ENCODE results near the gene FOXO3. TPM values are rescaled to one million over a fixed set of nuclear protein-coding genes. Genes with fewer than 3 reads are reported as not detected.

FOXO3 gene
- total RNA-seq, 3 donors from 2014 or later: 52.4 to 60.4 (median 60.1) TPM

DNA sequence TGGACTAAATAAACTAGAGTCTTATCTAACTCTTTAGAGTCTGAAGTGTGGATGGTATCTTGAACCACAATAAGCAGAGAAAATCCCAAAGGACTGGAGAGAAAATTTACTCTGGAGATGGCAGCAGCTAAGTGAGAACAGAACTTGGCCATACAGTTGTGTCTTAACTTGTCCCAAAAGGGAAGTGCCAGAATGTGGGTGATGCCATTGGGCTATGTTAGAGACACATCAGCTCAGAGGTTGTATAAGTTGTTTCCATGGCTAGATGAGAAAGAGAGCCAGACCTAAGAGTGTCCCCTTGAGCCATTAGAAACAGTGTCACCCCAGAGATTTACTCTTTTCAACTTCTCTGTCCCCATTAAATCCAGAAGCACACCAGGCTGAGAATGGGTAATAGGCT is 36.2 kb downstream of the FOXO3 start:
- TF ChIP-seq, protein P1, sequence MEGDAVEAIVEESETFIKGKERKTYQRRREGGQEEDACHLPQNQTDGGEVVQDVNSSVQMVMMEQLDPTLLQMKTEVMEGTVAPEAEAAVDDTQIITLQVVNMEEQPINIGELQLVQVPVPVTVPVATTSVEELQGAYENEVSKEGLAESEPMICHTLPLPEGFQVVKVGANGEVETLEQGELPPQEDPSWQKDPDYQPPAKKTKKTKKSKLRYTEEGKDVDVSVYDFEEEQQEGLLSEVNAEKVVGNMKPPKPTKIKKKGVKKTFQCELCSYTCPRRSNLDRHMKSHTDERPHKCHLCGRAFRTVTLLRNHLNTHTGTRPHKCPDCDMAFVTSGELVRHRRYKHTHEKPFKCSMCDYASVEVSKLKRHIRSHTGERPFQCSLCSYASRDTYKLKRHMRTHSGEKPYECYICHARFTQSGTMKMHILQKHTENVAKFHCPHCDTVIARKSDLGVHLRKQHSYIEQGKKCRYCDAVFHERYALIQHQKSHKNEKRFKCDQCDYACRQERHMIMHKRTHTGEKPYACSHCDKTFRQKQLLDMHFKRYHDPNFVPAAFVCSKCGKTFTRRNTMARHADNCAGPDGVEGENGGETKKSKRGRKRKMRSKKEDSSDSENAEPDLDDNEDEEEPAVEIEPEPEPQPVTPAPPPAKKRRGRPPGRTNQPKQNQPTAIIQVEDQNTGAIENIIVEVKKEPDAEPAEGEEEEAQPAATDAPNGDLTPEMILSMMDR (IDR thresholded peaks at IDR 0.05): no peak
- Histone ChIP-seq H3K4me1 (ENCODE audit: low read depth) (peaks cover 21% of the 10 kb centered on the region), H3K9me3 (no peaks in the 10 kb centered on the region), H3K36me3 (ENCODE audit: low read depth) (no peaks in the 10 kb centered on the region), H3K4me3 (no peak overlapping the region)
- ATAC-seq: peak; percentile 18
- no peak for DNase-seq
- intact Hi-C loops (cut with DNase I, micrococcal nuclease): no loop called here

DNA sequence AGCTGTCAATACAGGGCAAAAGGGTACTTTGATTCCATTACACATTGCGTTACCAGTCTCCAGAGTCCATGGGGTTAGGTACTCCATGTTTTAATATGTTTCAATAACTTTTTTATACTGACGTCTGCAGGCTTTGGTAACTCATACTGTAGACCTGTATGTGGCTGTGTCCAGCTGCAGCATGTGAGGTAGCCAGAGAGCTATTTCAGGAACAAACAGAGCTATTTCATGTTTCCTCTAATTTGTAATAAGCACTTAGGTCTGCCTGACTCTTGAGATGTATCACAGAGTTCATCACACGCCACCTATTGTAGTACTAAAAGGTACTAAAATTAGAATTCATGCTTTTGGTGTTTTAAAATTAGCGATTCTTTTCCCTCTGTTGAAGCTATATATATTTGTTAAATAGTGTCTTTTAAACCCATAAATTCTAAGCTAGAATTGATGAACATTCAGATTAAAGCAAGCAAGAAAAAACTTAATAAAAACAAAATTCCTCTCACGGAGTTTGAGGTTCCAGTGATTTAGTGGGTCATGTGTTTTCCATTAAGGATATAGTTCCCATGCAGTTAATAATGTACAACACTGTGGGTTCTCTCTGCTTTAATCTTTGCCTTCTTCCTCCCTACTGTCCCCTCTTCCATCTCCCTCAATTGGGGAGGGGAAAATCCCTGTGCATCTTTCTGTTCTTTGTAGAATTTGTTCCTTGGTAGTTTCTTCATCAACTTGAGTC is 37.0 kb downstream of the FOXO3 start:
- intact Hi-C loops (cut with DNase I, micrococcal nuclease): no loop called here
- Histone ChIP-seq H3K9me3 (no peaks in the 10 kb centered on the region), H3K4me1 (ENCODE audit: low read depth) (peaks cover 16% of the 10 kb centered on the region), H3K36me3 (ENCODE audit: low read depth) (no peaks in the 10 kb centered on the region), H3K4me3 (no peak overlapping the region)
- TF ChIP-seq, protein P1 (IDR thresholded peaks at IDR 0.05): no peak
- DNase-seq (no peak), ATAC-seq (peak; percentile 36)

DNA sequence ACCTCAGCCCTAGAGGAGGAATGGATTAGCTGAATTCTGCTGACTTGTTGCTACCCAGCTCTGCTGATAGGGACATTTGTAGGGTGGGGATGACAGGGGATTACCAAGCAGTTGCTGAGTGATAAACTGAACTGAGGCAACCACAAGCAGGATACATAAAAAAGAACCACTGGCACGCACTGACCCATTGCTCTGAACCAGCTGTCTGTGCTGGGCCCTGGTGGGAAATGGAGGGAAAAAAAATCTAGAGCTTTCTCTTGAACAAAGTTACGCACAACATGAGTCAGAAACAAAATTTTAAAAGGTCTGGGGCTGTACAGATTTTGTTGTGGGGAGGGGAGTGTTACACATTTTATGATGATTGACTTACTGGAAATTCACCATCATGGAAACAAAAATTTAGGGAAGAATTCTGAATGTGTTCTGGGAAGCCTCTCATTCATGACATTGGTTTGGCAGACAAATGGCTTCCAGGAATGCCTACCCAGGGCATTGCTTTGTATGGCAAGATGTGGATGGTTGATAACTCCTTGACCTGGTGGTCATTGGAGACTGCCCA is 37.7 kb downstream of the FOXO3 start:
- H3K9me3 ChIP-seq: no peaks in the 10 kb centered on the region
- DNase-seq: no peak
- H3K4me1 ChIP-seq (ENCODE audit: low read depth): peaks cover 11% of the 10 kb centered on the region
- TF ChIP-seq, protein P1 (IDR thresholded peaks at IDR 0.05): no peak
- intact Hi-C loops (cut with DNase I, micrococcal nuclease): no loop called here
- no peak overlapping the region for H3K4me3 ChIP-seq
- peak; percentile 65 for ATAC-seq
- no peaks in the 10 kb centered on the region for H3K36me3 ChIP-seq (ENCODE audit: low read depth)

- TF ChIP-seq, protein P1 (IDR thresholded peaks at IDR 0.05): no peak
- DNase-seq: no peak
- intact Hi-C loops (cut with DNase I, micrococcal nuclease): no loop called here
- Histone ChIP-seq H3K4me1 (ENCODE audit: low read depth) (peaks cover 13% of the 10 kb centered on the region), H3K4me3 (no peak overlapping the region), H3K9me3 (no peaks in the 10 kb centered on the region), H3K36me3 (ENCODE audit: low read depth) (no peaks in the 10 kb centered on the region)
- peak; percentile 62 for ATAC-seq
These were observed 43.4 kb downstream of the FOXO3 start for GRCh38 chr6:108604156-108604555.

GRCh38 chr6:108606250-108606690 is 45.6 kb downstream of the FOXO3 start:
- no peak for ATAC-seq
- Histone ChIP-seq H3K4me1 (ENCODE audit: low read depth) (peaks cover 14% of the 10 kb centered on the region), H3K36me3 (ENCODE audit: low read depth) (no peaks in the 10 kb centered on the region), H3K9me3 (no peaks in the 10 kb centered on the region), H3K4me3 (no peak overlapping the region)
- intact Hi-C loops (cut with DNase I, micrococcal nuclease): no loop called here
- TF ChIP-seq, protein P1 (IDR thresholded peaks at IDR 0.05): no peak
- DNase-seq: no peak

All from mucosa of descending colon (tissue), 3 donors.